HG03378 (cell line): ENCODE data around the gene GPC1.

Experiments
- ATAC-seq: cut with Tn5 transposase; IDR thresholded peaks from one replicate; pipeline ENCODE4 v1.9.1; 2021; ENCODE audit warnings: mild to moderate bottlenecking, moderate library complexity; ENCODE audit not compliant: unreplicated experiment

The GPC1 gene

GRCh38 chr2:240411261-240412160 is 24.0 kb upstream of the GPC1 start:
- no peak for ATAC-seq

DNA sequence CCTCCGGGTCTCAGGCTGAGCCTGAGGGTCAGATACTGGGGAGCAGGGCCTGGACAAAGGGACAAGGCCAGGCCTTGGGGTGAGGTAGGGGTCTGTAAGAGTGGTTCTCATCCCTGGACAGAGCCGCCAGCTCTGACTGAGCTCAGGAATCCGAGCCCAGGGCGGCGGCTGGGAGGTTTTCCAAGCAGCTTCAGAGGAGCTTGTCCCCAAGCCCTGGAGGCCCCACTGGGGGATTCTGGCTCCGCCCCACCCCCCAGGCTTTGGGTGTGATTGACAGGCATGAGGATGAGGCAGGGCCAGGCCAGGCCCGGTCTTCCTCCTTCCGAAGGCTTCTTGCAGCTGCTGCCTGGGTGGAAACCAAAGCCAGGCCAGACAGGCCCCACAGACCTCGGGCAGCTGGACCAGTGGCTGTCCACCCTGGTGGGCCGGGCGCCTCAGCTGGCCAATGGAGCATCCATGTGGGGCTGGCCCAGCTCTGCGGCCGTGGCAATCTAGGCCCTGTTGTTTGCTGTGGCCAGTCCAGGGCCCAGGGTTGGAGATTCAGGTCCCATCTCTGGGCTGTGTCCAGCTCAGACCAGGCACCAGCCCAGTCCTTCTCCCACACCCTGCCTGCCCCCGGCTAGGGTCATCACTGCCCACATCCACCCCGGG is 23.1 kb upstream of the GPC1 start:
- ATAC-seq = no peak

GRCh38 chr2:240412975-240413812 is 22.3 kb upstream of the GPC1 start:
- ATAC-seq = no peak

GRCh38 chr2:240413813-240414429 is 21.5 kb upstream of the GPC1 start:
- ATAC-seq = no peak

- ATAC-seq = no peak
These were observed 18.6 kb upstream of the GPC1 start for GRCh38 chr2:240416821-240417220.

DNA sequence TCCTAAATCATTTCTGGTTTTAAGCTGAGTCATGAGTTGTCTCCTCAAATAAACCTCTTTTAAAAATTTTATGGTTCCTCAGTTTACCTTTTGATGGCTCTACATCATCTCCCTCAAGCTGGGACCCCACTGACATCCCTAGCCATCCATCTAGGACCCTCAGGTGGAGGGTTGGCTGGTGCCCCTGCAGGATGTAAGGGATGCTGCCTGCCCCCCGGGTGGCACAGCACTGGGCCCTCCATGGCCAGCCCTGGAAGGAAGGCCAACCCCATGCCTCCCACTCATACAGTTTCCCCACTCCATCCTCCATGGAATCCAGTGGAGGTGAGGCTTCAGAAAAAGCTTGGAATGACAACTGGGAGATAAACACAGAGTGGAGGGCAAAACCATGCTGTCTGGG is 17.2 kb upstream of the GPC1 start:
- ATAC-seq = no peak

- no peak for ATAC-seq
These were observed 16.2 kb upstream of the GPC1 start for GRCh38 chr2:240419271-240419670.

DNA sequence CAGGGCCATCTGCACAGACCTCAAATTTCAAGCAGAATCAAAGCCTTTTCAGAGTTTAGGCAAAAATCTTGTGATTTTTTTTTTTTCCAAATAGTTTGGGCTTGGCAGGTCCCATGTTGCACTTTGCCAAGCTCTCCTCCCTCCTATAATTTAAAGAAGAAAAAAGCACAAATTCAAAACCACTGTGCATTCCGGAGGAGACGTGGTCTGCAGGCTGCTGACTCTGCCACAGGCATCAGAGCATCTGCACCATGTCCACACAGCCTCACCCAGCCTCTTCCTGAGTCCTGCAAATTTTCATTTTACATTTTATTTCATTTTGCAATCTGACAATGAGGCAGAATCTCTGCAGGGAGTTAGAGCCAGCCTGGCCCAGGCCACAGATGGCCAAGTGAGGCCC is 15.7 kb upstream of the GPC1 start:
- no peak for ATAC-seq

DNA sequence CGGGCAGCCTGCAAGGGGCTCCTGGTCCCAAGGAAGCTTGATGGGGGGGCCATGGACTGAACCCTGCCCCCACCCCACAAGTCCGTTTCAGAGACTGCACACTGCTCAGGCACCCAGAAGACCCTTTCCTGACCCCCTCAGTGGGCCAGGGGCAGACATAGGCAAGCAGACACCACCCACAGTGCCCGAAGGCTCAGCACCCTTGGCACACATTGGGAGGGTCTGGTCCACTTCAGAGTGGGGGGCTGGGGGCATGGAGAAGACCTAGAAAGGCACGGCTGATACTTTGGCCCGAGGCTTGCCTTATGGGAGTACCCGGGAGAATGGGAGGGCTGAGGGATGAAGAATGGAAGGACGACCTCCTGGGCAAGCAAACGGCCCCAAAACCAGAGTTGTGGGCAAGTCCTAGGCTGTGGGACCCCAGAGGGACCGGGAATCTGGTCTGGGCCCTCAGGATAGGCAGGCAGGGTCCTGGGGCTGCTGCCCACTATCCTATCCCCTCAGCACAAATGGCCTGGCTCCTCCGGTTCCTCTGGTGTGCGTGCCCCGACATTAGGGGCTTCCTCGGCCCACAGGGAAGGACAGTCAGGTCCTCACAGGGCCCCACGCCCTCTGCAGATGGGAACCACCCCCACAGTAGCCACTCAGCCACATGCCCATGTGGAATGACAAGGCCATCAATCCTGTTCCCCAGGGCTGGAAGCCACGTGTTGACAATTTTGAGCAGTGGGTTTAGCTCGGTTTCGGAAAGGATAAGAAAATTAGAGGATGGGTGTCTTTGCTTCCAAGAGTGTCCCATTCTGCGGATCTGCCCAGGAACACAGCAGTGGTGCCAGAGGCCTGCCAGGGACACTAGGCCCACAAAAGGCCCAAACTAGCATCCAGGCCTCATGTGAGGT is 15.0 kb upstream of the GPC1 start:
- ATAC-seq = no peak

DNA sequence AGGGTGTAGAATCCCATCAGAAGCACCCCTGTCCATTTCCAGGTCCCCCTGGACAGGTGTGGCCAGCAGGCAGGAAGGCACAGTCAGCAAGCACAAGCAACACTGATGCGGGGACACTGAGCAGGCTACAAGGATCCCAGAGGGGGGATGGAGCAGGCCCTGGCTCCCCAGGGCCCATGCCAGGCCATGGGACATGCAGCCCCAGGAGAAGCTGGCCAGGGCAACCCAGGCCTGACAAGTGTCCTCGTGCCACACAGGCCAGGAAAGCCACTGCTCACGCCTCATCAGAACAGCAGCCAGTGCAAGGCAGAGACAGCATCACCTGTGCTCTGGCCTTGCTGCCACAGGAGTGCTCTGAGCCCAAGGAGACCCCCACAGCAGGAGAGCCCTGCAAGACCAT is 14.1 kb upstream of the GPC1 start:
- no peak for ATAC-seq

- no peak for ATAC-seq
These were observed 12.7 kb upstream of the GPC1 start for GRCh38 chr2:240422658-240423329.

DNA sequence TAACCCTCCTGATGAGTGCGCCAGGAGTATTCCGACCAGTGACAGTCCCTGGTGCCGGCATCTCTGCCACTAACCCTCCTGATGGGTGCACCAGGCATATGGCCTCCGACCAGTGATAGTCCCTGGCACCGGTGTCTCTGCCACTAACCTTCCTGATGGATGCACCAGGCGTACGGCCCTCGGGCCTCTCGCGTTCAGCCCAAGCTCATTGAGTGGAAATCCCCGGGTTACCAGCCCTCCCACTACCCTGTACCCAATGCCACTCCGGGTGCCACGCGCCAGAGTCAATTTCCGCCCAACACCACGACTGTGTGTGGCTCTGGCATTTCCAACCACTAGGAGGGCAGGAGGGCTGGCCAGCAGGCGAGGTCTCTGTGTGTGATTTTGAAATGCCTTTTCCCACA is 11.7 kb upstream of the GPC1 start:
- no peak for ATAC-seq

- ATAC-seq = no peak
These were observed 10.9 kb upstream of the GPC1 start for GRCh38 chr2:240424341-240425235.

DNA sequence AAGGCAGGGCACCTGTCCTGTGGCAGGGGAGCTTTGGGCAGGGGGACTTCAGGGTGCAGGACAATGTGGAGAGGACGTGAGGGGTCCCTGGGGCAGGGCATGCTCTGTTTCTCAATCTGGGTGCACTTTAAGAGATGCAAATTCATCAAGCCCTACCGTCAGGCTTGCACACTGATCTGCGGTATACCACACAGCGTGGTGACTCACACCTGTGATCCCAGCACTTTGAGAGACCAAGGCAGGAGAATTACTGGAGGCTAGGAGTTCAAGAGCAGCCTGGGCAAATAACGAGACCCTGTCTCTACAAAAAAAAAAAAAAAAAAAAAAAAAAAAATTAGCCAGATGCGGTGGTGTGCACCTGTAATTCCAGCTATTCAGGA is 10.2 kb upstream of the GPC1 start:
- ATAC-seq = no peak

DNA sequence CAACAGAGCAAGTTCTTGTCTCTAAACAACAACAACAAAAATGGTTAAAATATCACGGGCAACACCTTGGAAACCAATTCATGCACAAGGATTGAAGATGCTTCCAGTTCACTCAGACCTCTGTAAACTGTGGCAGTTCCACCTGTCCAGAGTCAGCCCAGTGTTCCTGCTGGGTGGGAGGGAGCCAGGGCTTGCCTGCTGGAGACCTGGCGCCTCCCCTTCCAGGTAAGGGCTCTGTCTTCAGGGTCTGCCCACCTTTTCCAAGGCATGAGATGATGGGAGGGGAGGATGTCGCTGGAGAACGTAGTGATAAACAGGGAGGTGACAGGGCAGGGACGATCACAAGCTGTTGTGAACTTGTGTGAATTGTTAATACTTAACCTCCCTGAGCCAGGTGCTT is 9.8 kb upstream of the GPC1 start:
- ATAC-seq = no peak

DNA sequence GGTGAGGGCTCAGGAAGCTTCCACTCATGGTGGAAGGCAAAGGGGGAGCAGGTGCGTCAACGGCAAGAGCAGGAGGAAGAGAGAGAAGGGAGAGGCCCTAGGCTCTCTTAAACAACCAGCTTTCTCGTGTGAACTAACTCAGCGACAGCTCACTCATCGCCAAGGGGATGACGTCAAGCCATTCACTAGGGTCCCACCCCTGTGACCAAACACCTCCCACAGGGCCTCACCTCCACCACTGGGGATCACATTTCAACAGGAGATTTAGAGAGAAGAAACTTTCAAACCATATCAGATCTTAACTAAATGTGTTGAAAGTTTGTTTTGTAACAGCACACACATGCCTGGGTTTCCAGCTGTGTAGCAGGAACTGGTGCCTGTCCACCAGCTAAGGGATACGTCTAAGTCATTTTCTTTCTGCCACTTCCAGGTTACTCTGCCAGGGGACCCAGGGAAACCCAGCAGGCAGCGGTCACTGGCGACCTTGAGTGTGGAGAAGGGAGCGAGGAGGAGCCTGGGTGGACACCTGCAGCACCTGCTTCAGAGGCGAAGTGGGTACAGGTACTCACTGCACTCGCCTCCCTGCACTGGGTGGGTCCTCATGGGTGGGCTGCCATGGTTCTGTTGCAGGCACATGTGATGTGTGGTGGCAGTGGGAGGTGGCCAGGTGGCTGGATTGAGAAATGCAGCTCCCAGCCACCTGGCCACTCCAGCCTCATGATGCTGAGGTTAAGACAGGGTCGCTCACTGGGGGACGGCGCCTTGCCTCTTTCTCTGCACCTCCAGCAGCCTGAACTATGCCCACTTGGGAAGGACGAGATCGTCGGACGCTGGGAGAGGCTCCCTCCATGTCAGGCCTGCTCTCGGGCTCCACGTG is 8.4 kb upstream of the GPC1 start:
- no peak for ATAC-seq

- no peak for ATAC-seq
These were observed 7.7 kb upstream of the GPC1 start for GRCh38 chr2:240427729-240428128.

- no peak for ATAC-seq
These were observed 7.2 kb upstream of the GPC1 start for GRCh38 chr2:240428245-240428644.
